ENCODE measurements around the gene ZNF222.

ZNF222 gene

GRCh38 chr19:44059229-44059628 lies 34.0 kb downstream of the ZNF222 start:
- TF ChIP-seq, protein P1, sequence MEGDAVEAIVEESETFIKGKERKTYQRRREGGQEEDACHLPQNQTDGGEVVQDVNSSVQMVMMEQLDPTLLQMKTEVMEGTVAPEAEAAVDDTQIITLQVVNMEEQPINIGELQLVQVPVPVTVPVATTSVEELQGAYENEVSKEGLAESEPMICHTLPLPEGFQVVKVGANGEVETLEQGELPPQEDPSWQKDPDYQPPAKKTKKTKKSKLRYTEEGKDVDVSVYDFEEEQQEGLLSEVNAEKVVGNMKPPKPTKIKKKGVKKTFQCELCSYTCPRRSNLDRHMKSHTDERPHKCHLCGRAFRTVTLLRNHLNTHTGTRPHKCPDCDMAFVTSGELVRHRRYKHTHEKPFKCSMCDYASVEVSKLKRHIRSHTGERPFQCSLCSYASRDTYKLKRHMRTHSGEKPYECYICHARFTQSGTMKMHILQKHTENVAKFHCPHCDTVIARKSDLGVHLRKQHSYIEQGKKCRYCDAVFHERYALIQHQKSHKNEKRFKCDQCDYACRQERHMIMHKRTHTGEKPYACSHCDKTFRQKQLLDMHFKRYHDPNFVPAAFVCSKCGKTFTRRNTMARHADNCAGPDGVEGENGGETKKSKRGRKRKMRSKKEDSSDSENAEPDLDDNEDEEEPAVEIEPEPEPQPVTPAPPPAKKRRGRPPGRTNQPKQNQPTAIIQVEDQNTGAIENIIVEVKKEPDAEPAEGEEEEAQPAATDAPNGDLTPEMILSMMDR (IDR thresholded peaks at IDR 0.05; ENCODE audit: low read depth, low read length) = no peak
- H3K9me3 ChIP-seq = no peaks in the 10 kb centered on the region

DNA sequence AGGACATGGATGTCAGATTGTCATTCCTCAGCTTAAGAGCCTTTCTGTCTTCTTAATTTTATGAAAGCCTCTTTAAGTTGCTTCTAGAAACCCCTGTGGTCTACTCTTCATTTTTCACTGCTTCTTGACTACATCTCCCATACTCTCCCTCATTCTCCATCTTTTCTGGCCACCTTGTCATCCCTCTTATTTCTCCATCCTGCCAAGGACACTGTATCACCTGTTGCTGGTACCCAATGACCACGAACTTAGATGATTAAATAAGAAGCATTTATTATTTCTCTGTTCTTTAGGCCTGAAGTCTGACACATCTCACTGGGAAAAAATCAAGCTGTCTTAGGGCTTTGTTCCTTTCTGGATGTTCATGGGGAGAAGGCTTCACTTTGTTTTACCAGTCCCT lies 35.9 kb downstream of the ZNF222 start:
- DNase-seq = no peak
- H3K9me3 ChIP-seq = no peaks in the 10 kb centered on the region
- H3K4me1 ChIP-seq = no peaks in the 10 kb centered on the region
- H3K4me3 ChIP-seq (ENCODE audit: low read depth, low read length) = no peak overlapping the region
- no peaks in the 10 kb centered on the region for H3K27me3 ChIP-seq
- H3K36me3 ChIP-seq = peaks cover 7% of the 10 kb centered on the region
- TF ChIP-seq, protein P1 (IDR thresholded peaks at IDR 0.05; ENCODE audit: low read depth, low read length) = no peak

More at GRCh38 chr19:44059229-44059628, 34.0 kb downstream of the ZNF222 start:
- no peak for DNase-seq
- Histone ChIP-seq H3K36me3 (peaks cover 6% of the 10 kb centered on the region), H3K4me3 (ENCODE audit: low read depth, low read length) (no peak overlapping the region), H3K27me3 (no peaks in the 10 kb centered on the region), H3K4me1 (no peaks in the 10 kb centered on the region)

DNA sequence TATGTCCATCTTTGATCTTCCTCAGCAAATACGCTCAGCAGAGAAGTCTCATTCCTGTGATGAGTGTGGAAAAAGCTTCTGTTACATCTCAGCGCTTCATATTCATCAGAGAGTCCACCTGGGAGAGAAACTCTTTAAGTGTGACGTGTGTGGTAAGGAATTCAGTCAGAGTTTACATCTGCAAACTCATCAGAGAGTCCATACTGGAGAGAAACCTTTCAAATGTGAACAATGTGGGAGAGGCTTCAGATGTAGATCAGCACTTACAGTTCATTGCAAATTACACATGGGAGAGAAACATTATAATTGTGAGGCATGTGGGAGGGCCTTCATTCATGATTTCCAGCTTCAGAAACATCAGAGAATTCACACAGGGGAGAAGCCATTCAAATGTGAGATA lies 41.1 kb downstream of the ZNF222 start:
- Histone ChIP-seq H3K27me3 (no peaks in the 10 kb centered on the region), H3K4me3 (ENCODE audit: low read depth, low read length) (no peak overlapping the region), H3K4me1 (no peaks in the 10 kb centered on the region), H3K9me3 (no peaks in the 10 kb centered on the region; the same call in 1 of the 2 replicates), H3K36me3 (peaks cover 16% of the 10 kb centered on the region)
- no peak for DNase-seq
- TF ChIP-seq, protein P1 (IDR thresholded peaks at IDR 0.05; ENCODE audit: low read depth, low read length) = no peak

DNA sequence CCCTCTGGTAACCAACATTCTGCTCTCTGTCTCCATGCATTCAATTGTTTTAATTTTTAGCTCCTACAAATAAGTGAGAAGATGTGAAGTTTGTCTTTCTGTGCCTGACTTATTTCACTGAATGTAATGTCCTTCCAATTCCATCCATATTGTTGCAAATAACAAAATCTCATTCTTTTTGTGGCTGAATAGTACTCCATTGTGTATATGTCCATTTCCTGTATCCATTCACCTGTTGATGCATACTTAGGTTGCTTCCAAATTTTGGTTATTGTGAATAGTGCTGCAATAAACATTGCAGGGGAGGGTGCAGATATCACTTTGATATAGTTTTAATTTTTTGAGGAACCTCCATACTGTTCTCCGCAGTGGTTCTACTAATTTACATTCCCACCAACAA lies 44.2 kb downstream of the ZNF222 start:
- Histone ChIP-seq H3K4me1 (no peaks in the 10 kb centered on the region), H3K4me3 (ENCODE audit: low read depth, low read length) (no peak overlapping the region), H3K9me3 (no peaks in the 10 kb centered on the region; the same call in 1 of the 2 replicates), H3K36me3 (peaks cover 16% of the 10 kb centered on the region), H3K27me3 (no peaks in the 10 kb centered on the region)
- DNase-seq = no peak
- TF ChIP-seq, protein P1 (IDR thresholded peaks at IDR 0.05; ENCODE audit: low read depth, low read length) = no peak

DNA sequence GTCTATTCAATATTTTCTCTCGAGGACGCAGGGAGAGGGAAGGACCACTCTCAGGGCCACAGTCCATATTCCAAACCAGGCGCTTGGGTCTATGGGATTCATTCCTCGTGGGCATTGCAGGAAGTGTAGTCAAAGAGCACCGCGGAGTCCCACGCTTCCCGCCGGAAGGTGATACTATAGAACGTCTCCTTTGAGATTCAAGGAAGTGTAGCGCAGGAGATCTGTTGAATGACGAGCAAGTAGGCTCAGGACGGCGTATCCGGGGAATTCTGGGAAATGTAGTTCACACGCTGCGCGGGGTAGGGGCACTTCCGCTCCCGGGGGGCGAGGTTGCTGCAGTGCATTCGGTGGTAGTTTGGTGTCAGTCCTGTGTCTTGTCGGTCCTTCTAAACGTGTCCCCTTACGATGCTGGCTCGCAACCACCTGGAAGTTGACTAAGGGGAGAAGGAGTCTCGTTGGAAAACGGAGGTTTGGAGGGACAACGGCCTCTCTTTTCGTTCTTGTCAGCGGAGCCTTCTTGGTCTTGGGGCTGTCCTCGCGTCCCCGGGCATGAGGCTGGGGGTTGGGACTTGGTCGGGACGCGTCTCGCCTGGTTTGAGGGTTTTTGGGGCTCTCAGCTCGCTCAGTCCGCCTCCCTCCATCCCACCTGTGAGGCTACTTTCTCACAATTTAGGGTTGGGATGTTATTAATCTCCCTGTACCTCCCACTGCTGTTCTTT lies 46.8 kb downstream of the ZNF222 start, which contains the start of gene ZNF284:
ZNF284 (plus strand) TSS at position 336 of the 719 bp plus-strand sequence. CDS start 4,231 bp downstream, outside the sequence.
- Histone ChIP-seq H3K9me3 (no peaks in the 10 kb centered on the region; the same call in 1 of the 2 replicates), H3K36me3 (0 out of 2 replicates have a peak, but pooled peaks cover 3% of the 10 kb centered on the region), H3K27me3 (no peaks in the 10 kb centered on the region), H3K4me1 (no peaks in the 10 kb centered on the region), H3K4me3 (ENCODE audit: low read depth, low read length) (peak within 1 kb of the TSS; percentile 85)
- peak; percentile 87 for DNase-seq
- TF ChIP-seq, protein P1 (IDR thresholded peaks at IDR 0.05; ENCODE audit: low read depth, low read length) = no peak
